Transverse colon (tissue), 4 donors: ENCODE results near the gene NDUFB5. TPM values are rescaled to one million over a fixed set of nuclear protein-coding genes. Genes with fewer than 3 reads are reported as not detected.

ENCODE experiments used
- DNase-seq: peaks from one replicate; pipeline ENCODE4 v3.0.0-alpha.2; 2019
- H3K27ac ChIP-seq, 4 donors: fragments of 200-600 bp; sonication (generic); 2 replicates each; pipeline ENCODE4 v1.5.1; 2016 to 2018; ENCODE audit warnings: inconsistent platforms in 4 of 4
- H3K27me3 ChIP-seq: fragments of 200-600 bp; sonication (generic); 2 replicates; pipeline ENCODE4 v1.5.1; 2017; ENCODE audit warnings: inconsistent platforms
- H3K36me3 ChIP-seq, 4 donors: fragments of 200-600 bp; sonication (generic); 2 replicates each; pipeline ENCODE4 v1.5.1; 2017 to 2019; ENCODE audit warnings: inconsistent platforms in 4 of 4
- H3K4me1 ChIP-seq, 4 donors: fragments of 200-600 bp; sonication (generic); 2 replicates each; pipeline ENCODE4 v1.5.1; 2017 to 2020; ENCODE audit warnings: inconsistent platforms in 4 of 4
- H3K4me3 ChIP-seq, 4 donors: fragments of 200-600 bp; sonication (generic); 1 replicate in 1 of 4; 2 replicates in 3 of 4; pipeline versions ENCODE4 v1.5.1 to v1.6.1; 2017 to 2019; ENCODE audit warnings: inconsistent platforms in 4 of 4
- H3K9me3 ChIP-seq, 2 donors: fragments of 200-600 bp; sonication (generic); 2 replicates each; pipeline ENCODE4 v1.5.1; 2017 to 2019; ENCODE audit warnings: inconsistent platforms in 2 of 2
- CTCF ChIP-seq, 5 experiments: fragments of 200-600 bp in 3 of 5; fragments of 450-650 bp in 2 of 5; sonication (generic) in 3 of 5; IDR thresholded peaks; 1 replicate in 2 of 5; 2 replicates in 3 of 5; pipeline ENCODE4 v1.5.1; 2016 to 2017; ENCODE audit warnings: antibody characterized with exemption in 5 of 5, inconsistent platforms in 3 of 5, mild to moderate bottlenecking in 2 of 5, moderate library complexity in 1 of 5
- EP300 ChIP-seq: sonication (generic); formaldehyde crosslinking; IDR thresholded peaks from one replicate; pipeline ENCODE4 v1.6.1; 2017; ENCODE audit warnings: antibody characterized with exemption, low read depth
- POLR2A ChIP-seq: fragments of 450-650 bp; IDR thresholded peaks from one replicate; pipeline ENCODE4 v1.6.1; 2016; ENCODE audit warnings: antibody characterized with exemption, mild to moderate bottlenecking, moderate library complexity
- POLR2AphosphoS5 ChIP-seq, 3 donors: sonication (generic); formaldehyde crosslinking; IDR thresholded peaks; one replicate each; pipeline ENCODE4 v1.6.1; 2016; ENCODE audit warnings: antibody characterized with exemption in 3 of 3
- WGBS, 2 donors: methylation state at CpG; one replicate each; pipeline ENCODE4 v1.1.5; 2018; ENCODE audit warnings: low coverage in 1 of 2; 5-methylcytosine and 5-hydroxymethylcytosine counted together
- in situ Hi-C, 4 donors: fragments of 200-750 bp; cut with MboI; loops; one replicate each; pipeline versions ENCODE4 v1.15.0 to v1.15.1; 2017; ENCODE audit warnings: low sequenced_read_pairs in 3 of 4, low pct_ligation_motif_present in 1 of 4, low pct_unique_long_range_greater_than_20kb in 1 of 4
- intact Hi-C: fragments of 100-400 bp; cut with DNase I; formaldehyde crosslinking; loops from one replicate; pipeline ENCODE4 v1.15.1; 2023; ENCODE audit warnings: low total_unique reads
- small RNA-seq, 4 donors: library from RNA; depleted of rRNA; stranded (forward); fragments of <200 nt; gene quantifications; one replicate each; pipeline ENCODE3, GENCODE V24; 2016
- total RNA-seq, 4 donors: library from RNA; depleted of rRNA; stranded (reverse); fragments of >200 nt; gene quantifications; one replicate each; pipeline ENCODE4 v1.1.0, GENCODE V29; 2016

NDUFB5 gene
- total RNA-seq, 4 donors from 2014 or later = 47.5 to 139 (median 88.5) TPM

GRCh38 chr3:179673523-179673922 is 68.9 kb downstream of the NDUFB5 start:
- WGBS, 2 donors = 97 to 98% methylated on average over 8 of the region's 8 CpGs
- no peaks in the 10 kb centered on the region for H3K27me3 ChIP-seq
- TF ChIP-seq POLR2AphosphoS5 (IDR thresholded peaks at IDR 0.05) (no peak), POLR2A (no peak), CTCF (IDR thresholded peaks at IDR 0.05) (no peak), EP300 (no peak)
- H3K9me3 ChIP-seq = no peaks in the 10 kb centered on the region
- no peak overlapping the region for H3K4me3 ChIP-seq
- intact Hi-C loops (no loop called here), in situ Hi-C loops (no loop called here)
- peaks cover 0 to 2% (median 0%) of the 10 kb centered on the region in 4 donors for H3K4me1 ChIP-seq
- no peak overlapping the region for H3K27ac ChIP-seq
- H3K36me3 ChIP-seq = no peaks in the 10 kb centered on the region
- no peak for DNase-seq

DNA sequence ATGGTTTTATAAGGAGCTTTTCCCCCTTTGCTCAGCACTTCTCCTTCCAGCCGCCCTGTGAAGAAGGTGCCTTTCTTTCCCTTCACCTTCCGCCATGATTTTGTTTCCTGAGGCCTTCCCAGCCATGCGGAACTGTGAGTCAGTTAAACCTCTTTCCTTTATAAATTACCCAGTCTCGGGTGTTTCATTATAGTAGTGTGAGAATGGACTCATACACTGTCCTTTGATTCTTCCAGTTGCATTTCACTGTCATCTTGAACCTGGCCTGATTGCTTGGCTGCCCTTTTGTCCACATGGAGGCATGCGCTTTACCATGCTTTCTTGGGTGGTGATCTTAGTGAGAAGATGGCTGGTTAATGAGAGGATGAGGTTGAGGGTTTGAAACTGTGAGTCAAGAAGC is 71.5 kb downstream of the NDUFB5 start:
- no peak for DNase-seq
- Histone ChIP-seq H3K27ac (no peak overlapping the region), H3K4me1 (peaks cover 0 to 3% (median 0%) of the 10 kb centered on the region in 4 donors), H3K4me3 (no peak overlapping the region), H3K36me3 (no peaks in the 10 kb centered on the region), H3K27me3 (no peaks in the 10 kb centered on the region), H3K9me3 (no peaks in the 10 kb centered on the region)
- in situ Hi-C loops = no loop called here
- intact Hi-C loops = no loop called here
- 88 to 93% methylated on average over 5 of the region's 5 CpGs for WGBS, 2 donors
- no peak for TF ChIP-seq EP300
- no peak for TF ChIP-seq CTCF (IDR thresholded peaks at IDR 0.05)
- no peak for TF ChIP-seq POLR2A

Small RNA genes lying within 50 kb of the gene (small RNA-seq; reads per million reads assigned to genes)
- gene AC090425.1 = 0 reads per million in 4 donors
- gene RF01210 = 0 reads per million in 4 donors

Other genes with a start within 250 kb of the NDUFB5 start
- gene GNB4, start 153.3 kb upstream of the NDUFB5 start, total RNA-seq = 10 to 100 TPM in 2 of 4 donors, 1 to 10 TPM in 2; 9.0 to 11.6 (median 10.2) TPM
- gene ACTL6A, start 41.9 kb upstream of the NDUFB5 start, total RNA-seq = 10 to 100 TPM in 3 of 4 donors, 1 to 10 TPM in 1; 1.1 to 47.0 (median 28.4) TPM
- gene MRPL47, start 156 bp upstream of the NDUFB5 start, total RNA-seq = 10 to 100 TPM; 10.1 to 26.8 (median 20.7) TPM
- 1 to 10 TPM; 2.0 to 3.7 (median 2.7) TPM for gene USP13, start 48.2 kb downstream of the NDUFB5 start, total RNA-seq